ENCODE data around the gene KRT7.

DNA sequence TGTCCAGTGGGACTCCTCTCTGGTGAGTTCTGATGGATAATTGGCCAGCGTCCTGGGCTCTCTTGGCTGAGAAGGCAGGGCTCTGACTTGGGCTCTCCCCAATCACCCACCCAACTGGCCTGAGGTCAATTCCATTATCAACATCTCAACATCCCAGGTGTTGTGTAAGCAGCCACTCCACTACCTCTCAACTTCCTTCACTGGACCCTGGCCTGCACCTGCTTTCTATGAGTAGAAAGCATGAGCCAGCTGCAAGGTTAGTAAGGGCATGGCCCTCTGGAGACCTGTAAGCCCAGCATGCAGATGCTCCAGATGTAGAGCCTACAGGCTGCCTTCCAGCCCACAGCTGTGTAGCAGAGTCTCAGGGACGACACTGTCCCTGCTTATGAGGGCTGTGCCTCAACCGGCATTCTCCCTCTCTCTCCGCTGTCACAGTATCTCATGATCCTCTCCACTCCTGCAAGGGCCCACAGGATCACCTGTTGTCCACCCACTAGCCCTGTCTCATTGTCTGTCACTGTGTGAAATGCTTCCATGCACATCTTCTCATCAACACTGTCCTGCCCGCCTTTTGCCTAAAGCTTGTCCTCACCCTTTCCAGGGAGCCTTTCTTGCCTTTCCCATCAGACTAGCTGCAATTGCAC lies 63.7 kb downstream of the KRT7 start:
- no peak for TF ChIP-seq SIN3A (IDR thresholded peaks at IDR 0.05; ENCODE audit: borderline replicate concordance, low read depth, low read length)
- TF ChIP-seq POLR2AphosphoS5 (IDR thresholded peaks at IDR 0.05; ENCODE audit: low read depth, low read length): no peak
- no peak for TF ChIP-seq TCF12 (IDR thresholded peaks at IDR 0.05)
- no peak for TF ChIP-seq SMC3 (IDR thresholded peaks at IDR 0.05; ENCODE audit: low read depth, low read length)
- no peak for TF ChIP-seq EP300 (IDR thresholded peaks at IDR 0.05; ENCODE audit: borderline replicate concordance in 1 of 2, low read depth in 1 of 2, low read length in 1 of 2)
- TF ChIP-seq CTCF (IDR thresholded peaks at IDR 0.05): no peak
- TF ChIP-seq, protein P1, sequence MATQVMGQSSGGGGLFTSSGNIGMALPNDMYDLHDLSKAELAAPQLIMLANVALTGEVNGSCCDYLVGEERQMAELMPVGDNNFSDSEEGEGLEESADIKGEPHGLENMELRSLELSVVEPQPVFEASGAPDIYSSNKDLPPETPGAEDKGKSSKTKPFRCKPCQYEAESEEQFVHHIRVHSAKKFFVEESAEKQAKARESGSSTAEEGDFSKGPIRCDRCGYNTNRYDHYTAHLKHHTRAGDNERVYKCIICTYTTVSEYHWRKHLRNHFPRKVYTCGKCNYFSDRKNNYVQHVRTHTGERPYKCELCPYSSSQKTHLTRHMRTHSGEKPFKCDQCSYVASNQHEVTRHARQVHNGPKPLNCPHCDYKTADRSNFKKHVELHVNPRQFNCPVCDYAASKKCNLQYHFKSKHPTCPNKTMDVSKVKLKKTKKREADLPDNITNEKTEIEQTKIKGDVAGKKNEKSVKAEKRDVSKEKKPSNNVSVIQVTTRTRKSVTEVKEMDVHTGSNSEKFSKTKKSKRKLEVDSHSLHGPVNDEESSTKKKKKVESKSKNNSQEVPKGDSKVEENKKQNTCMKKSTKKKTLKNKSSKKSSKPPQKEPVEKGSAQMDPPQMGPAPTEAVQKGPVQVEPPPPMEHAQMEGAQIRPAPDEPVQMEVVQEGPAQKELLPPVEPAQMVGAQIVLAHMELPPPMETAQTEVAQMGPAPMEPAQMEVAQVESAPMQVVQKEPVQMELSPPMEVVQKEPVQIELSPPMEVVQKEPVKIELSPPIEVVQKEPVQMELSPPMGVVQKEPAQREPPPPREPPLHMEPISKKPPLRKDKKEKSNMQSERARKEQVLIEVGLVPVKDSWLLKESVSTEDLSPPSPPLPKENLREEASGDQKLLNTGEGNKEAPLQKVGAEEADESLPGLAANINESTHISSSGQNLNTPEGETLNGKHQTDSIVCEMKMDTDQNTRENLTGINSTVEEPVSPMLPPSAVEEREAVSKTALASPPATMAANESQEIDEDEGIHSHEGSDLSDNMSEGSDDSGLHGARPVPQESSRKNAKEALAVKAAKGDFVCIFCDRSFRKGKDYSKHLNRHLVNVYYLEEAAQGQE (IDR thresholded peaks at IDR 0.05; ENCODE audit: low read depth, low read length): no peak
- TF ChIP-seq FOXM1 (IDR thresholded peaks at IDR 0.05; ENCODE audit: low read depth): no peak
- no peak for TF ChIP-seq MEF2A (IDR thresholded peaks at IDR 0.05; ENCODE audit: borderline replicate concordance, low read depth)
- TF ChIP-seq NRF1 (IDR thresholded peaks at IDR 0.05; ENCODE audit: low read depth, low read length): no peak
- no peak for TF ChIP-seq EZH2phosphoT487 (IDR thresholded peaks at IDR 0.05; ENCODE audit: borderline replicate concordance, low read depth)
- no peak for TF ChIP-seq GATA2 (CRISPR knock-in tag; IDR thresholded peaks at IDR 0.05)
- TF ChIP-seq RCOR1 (IDR thresholded peaks at IDR 0.05; ENCODE audit: low read length): no peak
- TF ChIP-seq IRF3 (IDR thresholded peaks at IDR 0.05; ENCODE audit: low read depth, low read length): no peak

Measured in SK-N-SH (cell line).